Heart left ventricle (tissue), 16 donors: ENCODE measurements around the gene GCH1. TPM values are rescaled to one million over a fixed set of nuclear protein-coding genes. Genes with fewer than 3 reads are reported as not detected.

Experiments used
- ATAC-seq, 4 donors: fragments of 200-7000 bp; cut with Tn5 transposase; one replicate each; pipeline ENCODE4 v1.9.1; 2020 to 2022; ENCODE audit warnings: moderate library complexity in 4 of 4, mild to moderate bottlenecking in 3 of 4, moderate number of reproducible peaks in 1 of 4
- DNase-seq, 5 donors: peaks; one replicate each; pipeline ENCODE4 v3.0.0-alpha.2; 2020
- H3K27ac ChIP-seq, 12 donors: fragments of 200-600 bp; sonication (generic) in 4 of 12; one replicate each; pipeline versions ENCODE4 v1.5.0 to v1.8.0; 2016 to 2022; ENCODE audit warnings: mild to moderate bottlenecking in 2 of 12
- H3K27me3 ChIP-seq, 9 donors: fragments of 200-600 bp; sonication (generic) in 2 of 9; one replicate each; pipeline versions ENCODE4 v1.5.1 to v1.8.0; 2016 to 2022; ENCODE audit warnings: mild to moderate bottlenecking in 3 of 9
- H3K36me3 ChIP-seq, 9 donors: fragments of 200-600 bp; sonication (generic) in 2 of 9; one replicate each; pipeline versions ENCODE4 v1.5.0 to v1.8.0; 2018 to 2022; ENCODE audit warnings: mild to moderate bottlenecking in 2 of 9
- H3K4me1 ChIP-seq, 12 donors: fragments of 200-600 bp; sonication (generic) in 4 of 12; one replicate each; pipeline versions ENCODE4 v1.5.0 to v1.8.0; 2016 to 2022; ENCODE audit warnings: mild to moderate bottlenecking in 3 of 12
- H3K4me3 ChIP-seq, 12 donors: fragments of 200-600 bp; sonication (generic) in 4 of 12; one replicate each; pipeline versions ENCODE4 v1.5.0 to v1.8.0; 2017 to 2022; ENCODE audit warnings: mild to moderate bottlenecking in 9 of 12, moderate library complexity in 4 of 12
- H3K9me3 ChIP-seq, 12 donors: fragments of 200-600 bp; sonication (generic) in 4 of 12; one replicate each; pipeline versions ENCODE4 v1.5.0 to v1.8.0; 2016 to 2022; ENCODE audit warnings: mild to moderate bottlenecking in 1 of 12
- POLR2A ChIP-seq, 2 donors: fragments of 450-650 bp; IDR thresholded peaks; one replicate each; pipeline ENCODE4 v1.6.1; 2017; ENCODE audit warnings: antibody characterized with exemption in 2 of 2, mild to moderate bottlenecking in 2 of 2, moderate library complexity in 2 of 2
- WGBS, 4 donors: extraction: QIAGEN DNeasy Blood & Tissue Kit in 2 of 4; methylation state at CpG; one replicate each; pipeline versions ENCODE4 v1.1.5 to v1.1.7; 2013 to 2018; 5-methylcytosine and 5-hydroxymethylcytosine counted together
- intact Hi-C, 10 donors: fragments of 100-400 bp; cut with DNase I; formaldehyde crosslinking; loops; one replicate each; pipeline versions ENCODE4 v1.11.1 to v1.14.2; 2022
- polyA plus RNA-seq, 2 donors: library from polyadenylated mRNA; stranded (reverse); fragments of 200-250 nt; gene quantifications; one replicate each; pipeline ENCODE4 v1.2.3, GENCODE V29; 2013
- total RNA-seq, 9 donors: library from RNA; depleted of rRNA in 2 of 9; stranded (reverse); fragments of >200 nt in 2 of 9; fragmentation: NEBNext Ultra II Directional in 3 of 9; extraction: Animal tissue kit (Norgen Biotek cat#: 25700) in 3 of 9; gene quantifications; one replicate each; pipeline versions ENCODE4 v1.1.0 to v1.2.4, GENCODE V29; 2016 to 2023
- TF ChIP-seq, protein P1 (sequence below), 12 donors: fragments of 200-600 bp; sonication (generic) in 4 of 12; IDR thresholded peaks; one replicate each; pipeline versions ENCODE4 v1.5.0 to v1.8.0; 2018 to 2022; ENCODE audit warnings: antibody characterized with exemption in 12 of 12, mild to moderate bottlenecking in 5 of 12
- donor health status: ischemic (EF 13 %, LVEDD 7.1; RV severe dilation, severe dysfunction).
- donor health status: healthy with polysubstance abuse.
- donor health status: DM: no; HTN: yes; CAD: no.
- donor health status: DM: no; HTN: no; CAD: no.
- donor health status: ischemic (EF 25% LVEDD 6.9; RV normal size, moderate dysfunction).
- donor health status: ischemic (EF 25% LVEDD 5.7; RV mildly dilated, moderate dysfunction).
- donor health status: healthy.
- donor health status: DM: yes; HTN: yes; CAD: no.
- donor health status: ischemic (EF 35%, LVEDD 5.7; RV mildly dilated, moderate dysfunction).
- donor health status: nonischemic (EF 11% LVEDD 7.7; RV severe dilation, severe dysfunction).
- donor health status: DM: yes; HTN: yes; CAD: no.
- donor health status: PGD.
- donor health status: ischemic (EF 29% LVEDD 5.4; RV normal size, mild dysfunction).
- donor health status: nonischemic (EF 23%, LVEDD 6.1; RV moderate dilation, normal function).

Gene GCH1
- total and polyA plus RNA-seq, 11 donors, result 1.6 to 13.8 (median 3.3) TPM

- no peak for DNase-seq
- TF ChIP-seq POLR2A (IDR thresholded peaks at IDR 0.05), result no peak
- TF ChIP-seq, protein P1, sequence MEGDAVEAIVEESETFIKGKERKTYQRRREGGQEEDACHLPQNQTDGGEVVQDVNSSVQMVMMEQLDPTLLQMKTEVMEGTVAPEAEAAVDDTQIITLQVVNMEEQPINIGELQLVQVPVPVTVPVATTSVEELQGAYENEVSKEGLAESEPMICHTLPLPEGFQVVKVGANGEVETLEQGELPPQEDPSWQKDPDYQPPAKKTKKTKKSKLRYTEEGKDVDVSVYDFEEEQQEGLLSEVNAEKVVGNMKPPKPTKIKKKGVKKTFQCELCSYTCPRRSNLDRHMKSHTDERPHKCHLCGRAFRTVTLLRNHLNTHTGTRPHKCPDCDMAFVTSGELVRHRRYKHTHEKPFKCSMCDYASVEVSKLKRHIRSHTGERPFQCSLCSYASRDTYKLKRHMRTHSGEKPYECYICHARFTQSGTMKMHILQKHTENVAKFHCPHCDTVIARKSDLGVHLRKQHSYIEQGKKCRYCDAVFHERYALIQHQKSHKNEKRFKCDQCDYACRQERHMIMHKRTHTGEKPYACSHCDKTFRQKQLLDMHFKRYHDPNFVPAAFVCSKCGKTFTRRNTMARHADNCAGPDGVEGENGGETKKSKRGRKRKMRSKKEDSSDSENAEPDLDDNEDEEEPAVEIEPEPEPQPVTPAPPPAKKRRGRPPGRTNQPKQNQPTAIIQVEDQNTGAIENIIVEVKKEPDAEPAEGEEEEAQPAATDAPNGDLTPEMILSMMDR (IDR thresholded peaks at IDR 0.05), result no peak
Observed at GRCh38 chr14:54815515-54815914, 87.1 kb downstream of the GCH1 start.

DNA sequence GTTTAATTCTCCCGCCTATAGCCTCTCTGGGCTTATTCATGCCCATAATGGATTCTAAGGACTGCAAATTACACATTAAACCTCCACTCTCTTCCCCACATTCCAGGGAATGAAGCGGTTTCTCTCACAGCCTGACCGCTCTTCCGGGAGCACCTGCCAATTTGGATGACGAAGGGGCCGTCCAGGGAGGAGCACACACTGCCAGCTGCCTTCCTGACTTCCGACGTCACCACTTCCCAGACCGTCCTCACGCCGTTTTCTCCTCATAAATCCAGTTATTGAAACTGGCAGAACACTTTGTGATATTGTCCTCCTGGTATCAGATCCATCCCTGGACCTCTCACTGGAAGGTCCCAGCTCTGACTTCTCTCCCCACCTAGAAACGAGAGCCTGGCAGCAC, 87.6 kb downstream of the GCH1 start:
- H3K27ac ChIP-seq, result no peak overlapping the region
- ATAC-seq, result peak in 3 of 4 donors; percentile 41 to 47 (median 42)
- no peak overlapping the region for H3K4me3 ChIP-seq
- intact Hi-C loops, result no loop called here
- no peaks in the 10 kb centered on the region for H3K4me1 ChIP-seq
- H3K36me3 ChIP-seq, result no peaks in the 10 kb centered on the region
- 69 to 81% (median 73%) methylated on average over 12 of the region's 12 CpGs for WGBS, 4 donors
- DNase-seq, result no peak
- H3K27me3 ChIP-seq, result peaks cover 0 to 2% (median 0%) of the 10 kb centered on the region in 9 donors
- no peaks in the 10 kb centered on the region for H3K9me3 ChIP-seq
- TF ChIP-seq, protein P1 (IDR thresholded peaks at IDR 0.05), result no peak
- TF ChIP-seq POLR2A (IDR thresholded peaks at IDR 0.05), result no peak

More at GRCh38 chr14:54815515-54815914, 87.1 kb downstream of the GCH1 start:
- ATAC-seq, result no peak
- Histone ChIP-seq H3K27ac (no peak overlapping the region), H3K36me3 (no peaks in the 10 kb centered on the region), H3K4me1 (no peaks in the 10 kb centered on the region), H3K9me3 (no peaks in the 10 kb centered on the region), H3K4me3 (no peak overlapping the region), H3K27me3 (peaks cover 0 to 2% (median 0%) of the 10 kb centered on the region in 9 donors)
- 83 to 88% (median 86%) methylated on average over 6 of the region's 6 CpGs for WGBS, 4 donors
- intact Hi-C loops, result no loop called here

- Histone ChIP-seq H3K36me3 (no peaks in the 10 kb centered on the region), H3K27ac (no peak overlapping the region), H3K4me1 (no peaks in the 10 kb centered on the region), H3K9me3 (no peaks in the 10 kb centered on the region), H3K27me3 (peaks cover 0 to 2% (median 0%) of the 10 kb centered on the region in 9 donors), H3K4me3 (no peak overlapping the region)
- DNase-seq (no peak), ATAC-seq (no peak)
- intact Hi-C loops, result loop anchor here in 1 of 10 donors (5.0 kb wide), 1 partner anchor 88 kb away; the partner anchor contains the start of gene GCH1
- 65 to 82% (median 74%) methylated on average over 5 of the region's 5 CpGs for WGBS, 4 donors
- TF ChIP-seq, protein P1 (IDR thresholded peaks at IDR 0.05), result no peak
- TF ChIP-seq POLR2A (IDR thresholded peaks at IDR 0.05), result no peak
Observed at GRCh38 chr14:54814076-54814475, 88.5 kb downstream of the GCH1 start.

DNA sequence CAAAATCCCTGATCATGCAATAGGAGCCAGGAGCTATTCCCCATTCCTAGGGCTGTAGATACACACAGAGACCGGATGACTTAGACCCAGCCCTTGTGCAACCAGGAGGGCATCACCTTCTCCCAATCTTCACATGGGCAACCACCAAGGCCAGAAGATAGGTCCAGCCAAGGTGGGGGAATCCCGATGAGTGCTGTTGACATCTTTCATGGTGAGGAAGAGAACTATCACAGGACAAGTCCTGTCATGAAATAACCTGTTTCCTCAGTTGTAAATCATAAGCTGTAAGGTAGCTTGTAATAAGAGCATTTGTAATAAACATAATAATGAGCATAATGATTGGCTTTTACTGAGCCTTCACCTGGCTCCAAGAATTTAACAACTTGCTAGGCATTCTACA, 89.5 kb downstream of the GCH1 start:
- no peaks in the 10 kb centered on the region for H3K4me1 ChIP-seq
- no peak for ATAC-seq
- 92 to 95% (median 93%) methylated on average over 2 of the region's 2 CpGs for WGBS, 4 donors

More for the DNA sequence above, 89.5 kb downstream of the GCH1 start:
- DNase-seq, result no peak
- intact Hi-C loops, result loop anchor here in 1 of 10 donors (5.0 kb wide), 1 partner anchor 89 kb away; the partner anchor contains the start of gene GCH1
- no peaks in the 10 kb centered on the region for H3K36me3 ChIP-seq
- H3K9me3 ChIP-seq, result no peaks in the 10 kb centered on the region
- peaks cover 0 to 2% (median 0%) of the 10 kb centered on the region in 9 donors for H3K27me3 ChIP-seq
- H3K27ac ChIP-seq, result no peak overlapping the region
- no peak overlapping the region for H3K4me3 ChIP-seq
- no peak for TF ChIP-seq POLR2A (IDR thresholded peaks at IDR 0.05)
- TF ChIP-seq, protein P1 (IDR thresholded peaks at IDR 0.05), result no peak
